WERI-Rb-1 (cell line): ENCODE results near the gene BIK.
A peak's percentile ranks its signal among the peaks of the same experiment; 100 is the strongest.

Experiments
- DNase-seq: peaks from one replicate; pipeline ENCODE4 v3.0.0-alpha.2; 2020
- H3K27ac ChIP-seq: fragments of 250-450 bp; sonication (Bioruptor Pico); 2 replicates; pipeline ENCODE4 v1.5.1; 2020; ENCODE audit warnings: mild to moderate bottlenecking, moderate library complexity
- H3K27me3 ChIP-seq: fragments of 250-450 bp; sonication (Bioruptor Pico); 2 replicates; pipeline ENCODE4 v1.5.1; 2021; ENCODE audit warnings: mild to moderate bottlenecking, low read depth, moderate library complexity; ENCODE audit not compliant: insufficient read depth, severe bottlenecking
- H3K36me3 ChIP-seq: fragments of 250-450 bp; sonication (Bioruptor Pico); 2 replicates; pipeline ENCODE4 v1.5.1; 2020; ENCODE audit warnings: mild to moderate bottlenecking, moderate library complexity
- H3K4me3 ChIP-seq: 2 replicates; pipeline ENCODE4 v1.5.1; 2011; ENCODE audit warnings: low read depth, mild to moderate bottlenecking, control low read depth, low read length
- H3K9me3 ChIP-seq: fragments of 250-450 bp; sonication (Bioruptor Pico); 2 replicates; pipeline ENCODE4 v1.5.1; 2021; ENCODE audit warnings: mild to moderate bottlenecking, moderate library complexity; ENCODE audit not compliant: severe bottlenecking
- TF ChIP-seq, protein P1 (sequence below): IDR thresholded peaks from 2 replicates; pipeline ENCODE4 v1.5.1; 2011; ENCODE audit warnings: low read depth, mild to moderate bottlenecking, control low read depth, inconsistent platforms, low read length

The BIK gene

DNA sequence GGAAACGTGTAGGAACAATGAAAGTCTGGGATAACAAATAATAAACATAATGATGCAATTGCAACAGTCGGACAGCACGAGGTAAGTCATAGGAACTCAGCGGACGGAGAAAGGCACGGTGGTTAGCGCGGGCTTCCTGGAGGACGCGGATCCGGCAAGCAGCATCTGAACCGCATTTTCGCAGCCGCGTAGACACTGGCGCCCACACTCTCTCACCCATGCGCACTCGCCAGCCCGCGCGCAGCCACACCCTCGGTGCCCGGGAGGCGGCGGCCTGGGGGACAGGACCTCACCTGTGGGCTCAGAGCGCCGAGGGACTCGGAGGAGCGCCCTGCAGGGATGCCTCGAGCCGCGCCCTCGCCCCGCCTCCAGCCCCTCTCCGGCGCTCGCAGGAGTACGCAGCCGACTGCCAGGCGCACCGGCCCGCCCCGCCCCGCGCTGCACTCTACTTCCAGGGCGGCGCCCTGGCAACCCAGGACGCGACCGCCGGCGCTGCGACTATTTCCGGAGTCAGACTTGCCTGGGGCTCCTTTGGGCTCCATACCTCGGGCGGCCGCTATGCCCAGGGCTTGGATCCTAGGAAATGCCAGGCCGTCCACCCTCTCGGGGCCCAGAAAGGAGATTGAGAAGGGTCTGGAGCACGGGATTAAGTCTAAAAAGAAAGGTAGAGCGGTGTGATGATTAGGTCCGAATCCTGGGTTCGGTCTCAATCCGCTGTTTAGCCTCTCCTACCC lies 21.4 kb upstream of the BIK start, which contains the start of gene TTLL1:
Gene TTLL1 (minus strand): TSS at position 408 of the 734 bp plus-strand sequence. CDS start 13,805 bp downstream, outside the sequence.
- peak within 1 kb of the TSS; percentile 58 for H3K27ac ChIP-seq
- TF ChIP-seq, protein P1, sequence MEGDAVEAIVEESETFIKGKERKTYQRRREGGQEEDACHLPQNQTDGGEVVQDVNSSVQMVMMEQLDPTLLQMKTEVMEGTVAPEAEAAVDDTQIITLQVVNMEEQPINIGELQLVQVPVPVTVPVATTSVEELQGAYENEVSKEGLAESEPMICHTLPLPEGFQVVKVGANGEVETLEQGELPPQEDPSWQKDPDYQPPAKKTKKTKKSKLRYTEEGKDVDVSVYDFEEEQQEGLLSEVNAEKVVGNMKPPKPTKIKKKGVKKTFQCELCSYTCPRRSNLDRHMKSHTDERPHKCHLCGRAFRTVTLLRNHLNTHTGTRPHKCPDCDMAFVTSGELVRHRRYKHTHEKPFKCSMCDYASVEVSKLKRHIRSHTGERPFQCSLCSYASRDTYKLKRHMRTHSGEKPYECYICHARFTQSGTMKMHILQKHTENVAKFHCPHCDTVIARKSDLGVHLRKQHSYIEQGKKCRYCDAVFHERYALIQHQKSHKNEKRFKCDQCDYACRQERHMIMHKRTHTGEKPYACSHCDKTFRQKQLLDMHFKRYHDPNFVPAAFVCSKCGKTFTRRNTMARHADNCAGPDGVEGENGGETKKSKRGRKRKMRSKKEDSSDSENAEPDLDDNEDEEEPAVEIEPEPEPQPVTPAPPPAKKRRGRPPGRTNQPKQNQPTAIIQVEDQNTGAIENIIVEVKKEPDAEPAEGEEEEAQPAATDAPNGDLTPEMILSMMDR, result no peak

DNA sequence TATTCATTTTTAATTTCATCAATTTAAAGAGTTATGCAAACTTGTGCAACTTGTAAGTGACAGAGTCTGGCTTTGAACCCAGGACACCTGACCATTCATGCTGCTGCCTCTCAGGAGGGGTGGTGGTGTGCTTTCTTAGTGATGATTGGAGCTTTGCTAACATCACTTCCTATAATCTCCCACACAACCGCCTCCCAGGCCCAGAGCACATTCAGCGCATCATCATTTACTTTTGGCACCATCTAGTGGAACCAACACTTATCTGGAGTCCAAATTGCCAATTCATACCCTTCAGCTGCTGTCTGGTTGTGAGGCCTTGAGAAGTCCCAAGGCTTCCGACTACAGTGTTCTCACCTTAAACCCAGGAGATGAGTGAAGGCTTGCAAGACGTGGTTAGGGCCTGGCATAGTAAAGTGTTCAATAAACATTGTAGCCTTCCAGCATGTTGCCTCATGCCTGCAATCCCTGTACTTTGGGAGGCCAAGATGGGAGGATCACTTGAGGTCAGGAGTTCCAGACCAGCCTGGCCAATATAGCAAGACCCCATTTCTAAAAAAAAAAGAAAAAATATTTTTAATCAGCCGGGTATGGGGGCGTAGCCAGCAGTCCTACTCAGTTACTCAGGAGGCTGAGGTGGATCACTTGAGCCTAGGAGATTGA lies 20.3 kb upstream of the BIK start:
- Histone ChIP-seq H3K36me3 (no peaks in the 10 kb centered on the region), H3K9me3 (no peaks in the 10 kb centered on the region), H3K4me3 (no peak overlapping the region), H3K27ac (no peak overlapping the region), H3K27me3 (no peaks in the 10 kb centered on the region)
- TF ChIP-seq, protein P1, result peak; percentile 59
- peak; percentile 68 for DNase-seq

More for the DNA sequence above, 21.4 kb upstream of the BIK start, which contains the start of gene TTLL1:
- Histone ChIP-seq H3K27me3 (no peaks in the 10 kb centered on the region), H3K4me3 (peak within 1 kb of the TSS; percentile 73), H3K36me3 (no peaks in the 10 kb centered on the region), H3K9me3 (no peaks in the 10 kb centered on the region)
- peak; percentile 91 for DNase-seq

DNA sequence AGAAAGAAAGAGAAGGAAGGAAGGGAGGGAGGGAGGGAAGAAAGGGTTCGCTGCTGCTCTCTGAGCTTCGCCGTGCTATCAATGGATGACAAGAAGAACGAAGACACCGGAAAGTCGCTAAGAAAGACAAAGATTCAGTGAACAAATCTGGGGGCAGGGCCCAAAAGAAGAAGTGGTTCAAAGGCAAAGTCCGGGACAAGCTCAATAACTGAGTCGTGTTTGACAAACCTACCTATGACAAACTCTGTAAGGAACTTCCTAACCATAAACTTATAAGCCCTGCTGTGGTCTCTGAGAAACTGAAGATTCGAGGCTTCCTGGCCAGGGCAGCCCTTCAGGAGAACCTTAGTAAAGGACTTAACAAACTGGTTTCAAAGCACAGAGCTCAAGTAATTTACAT lies 18.5 kb upstream of the BIK start:
- TF ChIP-seq, protein P1, result no peak

DNA sequence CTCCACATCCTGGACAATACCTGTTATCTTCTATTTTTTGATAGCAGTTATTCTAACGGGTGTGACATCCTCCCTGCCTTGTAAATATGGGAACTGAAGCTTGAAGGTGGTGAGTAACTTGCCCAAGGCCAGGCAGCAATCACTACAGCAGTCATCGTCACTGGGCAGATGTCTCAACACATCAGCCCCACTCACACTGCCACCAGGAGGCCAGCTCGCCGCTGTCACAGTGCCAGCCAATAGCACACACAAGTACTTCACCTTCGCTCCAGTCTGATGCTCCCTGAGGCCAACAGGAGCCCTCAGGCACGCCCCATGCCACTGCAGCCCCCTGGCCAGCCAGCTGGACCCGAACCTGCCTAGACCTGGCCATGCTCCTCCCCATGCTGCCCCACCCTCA lies 16.5 kb upstream of the BIK start:
- DNase-seq, result no peak

More for the DNA sequence above, 18.5 kb upstream of the BIK start:
- H3K27me3 ChIP-seq, result no peaks in the 10 kb centered on the region
- H3K4me3 ChIP-seq, result no peak overlapping the region
- H3K36me3 ChIP-seq, result no peaks in the 10 kb centered on the region
- no peak overlapping the region for H3K27ac ChIP-seq
- peaks cover 6% of the 10 kb centered on the region for H3K9me3 ChIP-seq
- DNase-seq, result no peak

DNA sequence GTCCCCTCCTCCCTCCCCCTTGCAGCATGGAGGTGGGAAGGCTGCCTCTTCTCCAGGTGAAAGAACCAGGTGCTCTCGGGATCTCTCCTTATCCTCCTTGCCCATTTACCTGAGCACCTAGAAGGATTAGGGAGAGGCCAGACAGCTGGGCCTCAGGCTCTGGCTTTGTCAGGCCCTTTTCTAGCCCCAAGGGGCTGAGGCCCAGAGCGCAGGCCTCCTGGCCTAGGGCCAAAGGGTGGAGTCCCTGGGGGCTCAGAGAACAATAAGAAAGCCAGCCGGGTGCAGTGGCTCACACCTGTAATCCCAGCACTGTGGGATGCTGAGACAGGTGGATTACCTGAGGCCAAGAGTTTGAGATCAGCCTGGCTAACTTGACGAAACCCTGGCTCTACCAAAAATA lies 16.0 kb upstream of the BIK start:
- no peak for DNase-seq
- Histone ChIP-seq H3K4me3 (no peak overlapping the region), H3K36me3 (no peaks in the 10 kb centered on the region), H3K27me3 (no peaks in the 10 kb centered on the region), H3K27ac (no peak overlapping the region), H3K9me3 (peaks cover 9% of the 10 kb centered on the region)
- TF ChIP-seq, protein P1, result no peak

More for the DNA sequence above, 16.5 kb upstream of the BIK start:
- TF ChIP-seq, protein P1, result peak; percentile 37
- Histone ChIP-seq H3K27me3 (no peaks in the 10 kb centered on the region), H3K27ac (no peak overlapping the region), H3K9me3 (peaks cover 9% of the 10 kb centered on the region), H3K36me3 (no peaks in the 10 kb centered on the region), H3K4me3 (no peak overlapping the region)
